ACC112 (cell line): ENCODE measurements around the gene GRID1.

Experiments used
- H2AFZ ChIP-seq: fragments of 200-600 bp; sonication (generic); one replicate; pipeline ENCODE4 v1.6.0; 2017; ENCODE audit warnings: antibody characterized with exemption, low read length; ENCODE audit not compliant: unreplicated experiment
- H3K27ac ChIP-seq: fragments of 200-600 bp; sonication (generic); 2 replicates; pipeline ENCODE4 v1.5.1; 2014; ENCODE audit warnings: low read depth, mild to moderate bottlenecking, antibody characterized with exemption, low read length, moderate library complexity
- H3K27me3 ChIP-seq: fragments of 200-600 bp; sonication (generic); 2 replicates; pipeline ENCODE4 v1.6.1; 2014; ENCODE audit warnings: mild to moderate bottlenecking, antibody characterized with exemption, low read length, moderate library complexity, mixed read lengths; ENCODE audit not compliant: insufficient read depth
- H3K36me3 ChIP-seq: fragments of 200-600 bp; sonication (generic); 2 replicates; pipeline ENCODE4 v1.6.1; 2016; ENCODE audit warnings: mild to moderate bottlenecking, antibody characterized with exemption, low read length, moderate library complexity, mixed read lengths; ENCODE audit not compliant: insufficient read depth
- H3K4me1 ChIP-seq: fragments of 200-600 bp; sonication (generic); one replicate; pipeline ENCODE4 v1.6.1; 2016; ENCODE audit warnings: low read length, mixed read lengths; ENCODE audit not compliant: insufficient read depth, unreplicated experiment, control insufficient read depth
- H3K4me3 ChIP-seq: fragments of 200-600 bp; sonication (generic); 2 replicates; pipeline ENCODE4 v1.5.1; 2014; ENCODE audit warnings: mild to moderate bottlenecking, low read depth, low read length
- H3K79me2 ChIP-seq: fragments of 200-600 bp; sonication (generic); one replicate; pipeline ENCODE4 v1.6.0; 2016; ENCODE audit warnings: low read length; ENCODE audit not compliant: control insufficient read depth, unreplicated experiment, insufficient read depth

GRID1 gene

GRCh38 chr10:86376852-86377796 lies 10.5 kb upstream of the GRID1 start:
- Histone ChIP-seq H3K79me2 (no peaks in the 10 kb centered on the region), H3K4me1 (no peaks in the 10 kb centered on the region), H2AFZ (no peak overlapping the region), H3K27me3 (peaks cover 55% of the 10 kb centered on the region), H3K36me3 (no peaks in the 10 kb centered on the region), H3K27ac (no peak overlapping the region), H3K4me3 (no peak overlapping the region)

GRCh38 chr10:86376403-86376802 lies 9.8 kb upstream of the GRID1 start:
- Histone ChIP-seq H3K4me1 (no peaks in the 10 kb centered on the region), H3K4me3 (no peak overlapping the region), H3K79me2 (no peaks in the 10 kb centered on the region), H3K36me3 (no peaks in the 10 kb centered on the region), H2AFZ (no peak overlapping the region), H3K27me3 (peaks cover 57% of the 10 kb centered on the region), H3K27ac (no peak overlapping the region)

- no peaks in the 10 kb centered on the region for H3K79me2 ChIP-seq
- H3K27me3 ChIP-seq = peaks cover 56% of the 10 kb centered on the region
- H3K4me3 ChIP-seq = no peak overlapping the region
- H3K4me1 ChIP-seq = no peaks in the 10 kb centered on the region
- H2AFZ ChIP-seq = no peak overlapping the region
- no peaks in the 10 kb centered on the region for H3K36me3 ChIP-seq
- H3K27ac ChIP-seq = no peak overlapping the region
These were observed 8.6 kb upstream of the GRID1 start for GRCh38 chr10:86375204-86375603.

- H3K79me2 ChIP-seq = no peaks in the 10 kb centered on the region
- peaks cover 61% of the 10 kb centered on the region for H3K27me3 ChIP-seq
- H2AFZ ChIP-seq = no peak overlapping the region
- H3K4me3 ChIP-seq = no peak overlapping the region
- H3K36me3 ChIP-seq = no peaks in the 10 kb centered on the region
- no peaks in the 10 kb centered on the region for H3K4me1 ChIP-seq
- H3K27ac ChIP-seq = no peak overlapping the region
These were observed 8.1 kb upstream of the GRID1 start for GRCh38 chr10:86374664-86375063.

GRCh38 chr10:86373828-86374227 lies 7.2 kb upstream of the GRID1 start:
- H2AFZ ChIP-seq = no peak overlapping the region
- no peaks in the 10 kb centered on the region for H3K36me3 ChIP-seq
- H3K27me3 ChIP-seq = peaks cover 63% of the 10 kb centered on the region
- no peak overlapping the region for H3K4me3 ChIP-seq
- no peaks in the 10 kb centered on the region for H3K4me1 ChIP-seq
- no peak overlapping the region for H3K27ac ChIP-seq
- H3K79me2 ChIP-seq = no peaks in the 10 kb centered on the region

- no peak overlapping the region for H3K27ac ChIP-seq
- H3K4me3 ChIP-seq = no peak overlapping the region
- H3K4me1 ChIP-seq = no peaks in the 10 kb centered on the region
- H2AFZ ChIP-seq = no peak overlapping the region
- no peaks in the 10 kb centered on the region for H3K79me2 ChIP-seq
- H3K27me3 ChIP-seq = peaks cover 63% of the 10 kb centered on the region
- no peaks in the 10 kb centered on the region for H3K36me3 ChIP-seq
These were observed 6.7 kb upstream of the GRID1 start for GRCh38 chr10:86373251-86373650.

GRCh38 chr10:86372784-86373239 lies 6.2 kb upstream of the GRID1 start:
- Histone ChIP-seq H3K27me3 (peaks cover 63% of the 10 kb centered on the region), H3K4me3 (no peak overlapping the region), H3K36me3 (no peaks in the 10 kb centered on the region), H3K79me2 (no peaks in the 10 kb centered on the region), H3K4me1 (no peaks in the 10 kb centered on the region), H3K27ac (no peak overlapping the region), H2AFZ (no peak overlapping the region)

- Histone ChIP-seq H2AFZ (no peak overlapping the region), H3K4me1 (no peaks in the 10 kb centered on the region), H3K27me3 (peaks cover 65% of the 10 kb centered on the region), H3K36me3 (no peaks in the 10 kb centered on the region), H3K27ac (no peak overlapping the region), H3K79me2 (no peaks in the 10 kb centered on the region), H3K4me3 (no peak overlapping the region)
These were observed 5.7 kb upstream of the GRID1 start for GRCh38 chr10:86372119-86372783.

GRCh38 chr10:86371691-86372090 lies 5.1 kb upstream of the GRID1 start:
- Histone ChIP-seq H2AFZ (no peak overlapping the region), H3K4me3 (no peak overlapping the region), H3K36me3 (no peaks in the 10 kb centered on the region), H3K27ac (no peak overlapping the region), H3K4me1 (no peaks in the 10 kb centered on the region), H3K27me3 (peaks cover 70% of the 10 kb centered on the region), H3K79me2 (no peaks in the 10 kb centered on the region)

GRCh38 chr10:86371116-86371515 lies 4.5 kb upstream of the GRID1 start:
- Histone ChIP-seq H3K4me1 (no peaks in the 10 kb centered on the region), H3K79me2 (no peaks in the 10 kb centered on the region), H2AFZ (no peak overlapping the region), H3K4me3 (no peak overlapping the region), H3K27me3 (peaks cover 68% of the 10 kb centered on the region), H3K27ac (no peak overlapping the region), H3K36me3 (no peaks in the 10 kb centered on the region)
